Nephron progenitor cell (in vitro differentiated cells): Measurements from ENCODE around the gene SDSL.

Experiments
- DNase-seq: peaks from one replicate; pipeline ENCODE4 v3.0.0; 2021
- H3K27ac Mint-ChIP-seq: 2 replicates; pipeline ENCODE4 v1.8.0; 2021; ENCODE audit warnings: mild to moderate bottlenecking, moderate library complexity, mixed read lengths
- H3K27me3 Mint-ChIP-seq: 2 replicates; pipeline ENCODE4 v1.8.0; 2021; ENCODE audit warnings: mild to moderate bottlenecking, low read depth, mixed read lengths; ENCODE audit not compliant: poor library complexity
- H3K36me3 Mint-ChIP-seq: 2 replicates; pipeline ENCODE4 v1.8.0; 2021; ENCODE audit warnings: low read depth, mixed read lengths
- H3K4me1 Mint-ChIP-seq: 2 replicates; pipeline ENCODE4 v1.8.0; 2021; ENCODE audit warnings: mixed read lengths
- H3K4me3 Mint-ChIP-seq: 2 replicates; pipeline ENCODE4 v1.8.0; 2021; ENCODE audit warnings: mild to moderate bottlenecking, moderate library complexity, mixed read lengths
- H3K9me3 Mint-ChIP-seq: 2 replicates; pipeline ENCODE4 v1.8.0; 2021; ENCODE audit warnings: mild to moderate bottlenecking, moderate library complexity, mixed read lengths
- CTCF ChIP-seq: fragments of 200-600 bp; sonication (generic); IDR thresholded peaks from 2 replicates; pipeline ENCODE4 v1.5.0; 2021; ENCODE audit warnings: antibody characterized with exemption

Gene SDSL

DNA sequence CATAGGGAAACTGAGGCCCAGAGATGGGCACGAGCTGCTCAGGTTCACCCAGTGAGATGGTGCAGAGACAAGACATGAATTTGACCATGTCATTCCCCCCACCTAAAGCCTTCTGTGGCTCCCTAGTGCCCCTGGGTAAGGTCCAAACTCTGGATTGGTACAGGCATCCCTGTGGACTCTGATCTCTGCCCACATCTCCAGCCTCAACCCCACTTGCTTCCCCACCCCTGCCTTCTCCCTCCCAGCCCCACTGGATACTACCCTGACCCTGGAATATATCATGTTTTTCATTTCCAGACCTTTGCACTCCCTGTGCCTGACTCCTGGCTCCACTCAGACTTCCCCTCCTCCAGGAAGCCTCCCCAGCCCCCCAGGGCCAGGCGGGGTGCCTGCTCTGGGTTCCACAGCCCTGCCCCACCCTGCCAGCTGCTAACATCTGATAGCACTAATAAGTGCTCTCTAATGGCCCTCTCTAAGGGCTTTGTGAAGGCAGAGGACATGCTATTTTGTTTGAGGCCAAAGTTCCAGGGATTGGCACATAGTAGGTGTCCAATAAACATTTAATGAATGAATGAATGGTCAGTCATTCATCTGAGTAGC lies 1.1 kb upstream of the SDSL start:
- peaks cover 33% of the 10 kb centered on the region for H3K4me1 Mint-ChIP-seq
- no peak overlapping the region for H3K27ac Mint-ChIP-seq
- no peak overlapping the region for H3K4me3 Mint-ChIP-seq
- H3K36me3 Mint-ChIP-seq: no peaks in the 10 kb centered on the region
- H3K27me3 Mint-ChIP-seq: peaks cover 16% of the 10 kb centered on the region
- DNase-seq: no peak
- TF ChIP-seq CTCF: no peak
- H3K9me3 Mint-ChIP-seq: no peaks in the 10 kb centered on the region

DNA sequence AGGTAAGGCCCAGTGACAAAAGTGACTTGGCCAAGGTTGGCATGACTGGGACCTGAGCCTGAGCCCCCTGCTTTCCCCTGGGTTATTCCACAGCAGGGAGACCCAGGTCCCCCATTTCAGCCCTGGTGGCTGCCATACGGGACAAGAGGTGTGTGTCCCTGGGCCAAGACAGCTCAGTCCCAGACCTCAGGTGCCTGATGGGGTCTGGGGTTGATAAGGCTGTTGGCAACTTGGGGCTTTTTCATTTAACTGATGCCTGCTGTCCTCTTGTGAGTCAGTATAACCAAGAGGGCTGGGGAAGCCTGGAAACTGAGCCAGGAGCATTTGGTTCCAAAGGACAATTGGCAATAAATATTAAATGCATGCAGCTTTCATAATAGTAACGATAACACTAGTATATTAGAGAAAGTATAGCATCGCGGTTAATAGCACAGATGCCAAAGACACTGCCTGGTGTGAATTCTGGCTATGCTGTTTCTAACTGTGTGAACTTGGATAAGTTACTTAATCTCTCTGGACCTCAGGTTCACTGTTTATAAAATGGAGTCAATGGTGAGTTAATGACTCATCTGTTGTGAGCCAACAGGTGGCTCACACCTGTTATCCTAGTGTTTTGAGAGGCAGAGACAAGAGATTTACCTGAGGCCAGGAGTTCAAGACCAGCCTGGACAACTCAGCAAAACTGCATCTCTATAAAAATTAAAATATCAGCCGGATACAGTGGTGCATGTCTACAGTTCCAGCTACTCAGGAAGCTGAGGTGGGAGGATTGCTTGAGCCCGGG lies 898 bp downstream of the SDSL start:
- no peak overlapping the region for H3K27ac Mint-ChIP-seq
- no peaks in the 10 kb centered on the region for H3K36me3 Mint-ChIP-seq
- H3K4me3 Mint-ChIP-seq: peak overlapping the region; percentile 93
- peaks cover 31% of the 10 kb centered on the region for H3K27me3 Mint-ChIP-seq
- no peak for DNase-seq
- TF ChIP-seq CTCF: no peak
- peaks cover 23% of the 10 kb centered on the region for H3K4me1 Mint-ChIP-seq
- H3K9me3 Mint-ChIP-seq: no peaks in the 10 kb centered on the region

DNA sequence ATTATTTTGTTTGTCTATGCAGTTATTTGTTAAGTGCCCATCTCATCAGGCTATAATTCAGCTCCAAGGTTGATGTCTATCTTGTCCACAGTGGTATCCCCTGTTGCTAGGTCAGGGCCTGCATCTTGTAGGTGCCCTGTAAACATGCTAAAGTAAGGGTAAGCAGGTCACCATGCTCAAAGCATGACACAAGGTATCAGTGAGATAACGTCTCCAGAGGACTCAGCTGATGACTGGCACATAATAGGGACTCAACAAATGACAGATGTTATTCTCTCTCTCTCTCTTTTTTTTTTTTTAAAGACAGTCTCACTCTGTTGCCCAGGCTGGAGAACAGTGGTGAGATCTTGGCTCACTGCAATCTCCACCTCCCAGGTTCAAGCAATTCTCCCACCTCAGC lies 2.3 kb downstream of the SDSL start:
- Mint-ChIP-seq H3K36me3 (no peaks in the 10 kb centered on the region), H3K4me3 (no peak overlapping the region), H3K27me3 (peaks cover 39% of the 10 kb centered on the region), H3K4me1 (peaks cover 11% of the 10 kb centered on the region), H3K9me3 (no peaks in the 10 kb centered on the region), H3K27ac (no peak overlapping the region)
- DNase-seq: no peak
- no peak for TF ChIP-seq CTCF

DNA sequence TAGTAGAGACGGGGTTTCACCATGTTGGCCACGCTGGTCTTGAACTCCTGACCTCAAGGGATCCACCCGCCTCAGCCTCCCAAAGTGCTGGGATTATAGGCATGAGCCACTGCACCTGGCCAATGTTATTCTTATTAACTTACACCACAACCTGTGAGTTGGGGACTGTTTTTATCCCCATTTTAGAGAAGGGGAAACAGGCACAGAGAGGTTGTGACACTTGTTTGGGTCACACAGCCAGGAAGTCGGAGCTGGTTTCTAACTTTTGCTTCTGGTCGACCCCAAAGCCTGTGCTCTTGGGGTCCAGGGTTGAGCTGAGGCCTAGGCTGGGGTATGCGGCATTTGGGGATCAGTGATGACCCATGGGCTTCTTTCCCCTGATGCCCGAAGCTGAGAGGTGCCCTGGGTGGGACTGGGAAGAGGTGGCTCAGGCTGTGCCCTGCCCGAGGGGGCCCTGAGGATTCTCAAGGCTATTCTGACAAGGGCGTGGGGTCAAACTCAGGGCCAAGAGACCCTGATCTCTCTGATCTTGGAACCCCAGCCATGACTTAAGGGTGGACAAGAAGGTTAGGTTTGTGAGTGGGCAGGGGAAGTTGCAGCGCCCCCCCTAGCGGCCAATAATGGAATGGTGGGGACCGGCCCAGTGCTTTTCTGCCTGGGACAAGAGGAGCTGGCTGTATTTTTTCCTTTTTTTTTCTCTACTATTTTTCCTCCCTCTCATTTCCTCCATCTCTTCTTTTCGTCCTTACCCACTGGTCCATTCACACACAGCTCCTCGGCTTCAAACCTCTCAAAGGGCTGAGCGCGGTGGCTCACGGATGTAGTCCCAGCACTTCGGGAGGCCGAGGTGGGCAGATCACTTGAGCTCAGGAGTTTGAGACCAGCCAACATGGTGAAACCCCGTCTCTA lies 3.0 kb downstream of the SDSL start:
- DNase-seq: peak; percentile 77
- no peaks in the 10 kb centered on the region for H3K36me3 Mint-ChIP-seq
- peaks cover 45% of the 10 kb centered on the region for H3K27me3 Mint-ChIP-seq
- H3K9me3 Mint-ChIP-seq: no peaks in the 10 kb centered on the region
- peak overlapping the region; percentile 47 for H3K4me3 Mint-ChIP-seq
- peak; percentile 93 for TF ChIP-seq CTCF
- H3K27ac Mint-ChIP-seq: no peak overlapping the region
- H3K4me1 Mint-ChIP-seq: peaks cover 11% of the 10 kb centered on the region

DNA sequence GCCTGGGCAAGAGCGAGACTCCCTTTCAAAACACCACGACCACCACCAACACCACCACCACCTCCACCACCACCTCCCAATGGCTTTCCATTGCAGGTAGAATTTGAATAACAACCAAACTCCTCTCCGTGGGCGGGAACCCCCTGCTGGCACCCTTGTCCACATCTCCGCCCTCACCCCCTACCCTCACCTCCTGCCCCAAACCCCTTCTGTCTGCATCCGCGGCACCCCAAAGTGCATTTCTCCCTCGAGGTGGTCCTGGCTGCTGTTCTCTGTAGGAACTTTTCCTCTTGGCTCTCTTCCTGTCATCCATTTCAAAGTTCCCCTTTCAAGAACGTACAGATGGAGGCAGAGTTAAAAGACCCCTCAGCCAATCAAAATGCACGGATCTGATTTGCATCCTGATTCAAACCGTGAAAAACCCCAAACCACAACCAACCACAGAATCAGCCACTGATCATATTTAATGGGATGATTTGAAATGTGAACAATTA lies 3.8 kb downstream of the SDSL start:
- H3K36me3 Mint-ChIP-seq: no peaks in the 10 kb centered on the region
- no peak overlapping the region for H3K27ac Mint-ChIP-seq
- H3K4me3 Mint-ChIP-seq: peak overlapping the region; percentile 35
- DNase-seq: no peak
- H3K9me3 Mint-ChIP-seq: no peaks in the 10 kb centered on the region
- H3K27me3 Mint-ChIP-seq: peaks cover 52% of the 10 kb centered on the region
- peaks cover 11% of the 10 kb centered on the region for H3K4me1 Mint-ChIP-seq
- no peak for TF ChIP-seq CTCF
